ENCODE measurements around the gene PRR5. TPM values are rescaled to one million over a fixed set of nuclear protein-coding genes. Genes with fewer than 3 reads are reported as not detected.
"Not testable (repeated sequence)": the region's sequence is repeated elsewhere in the genome, so short reads cannot be mapped to it uniquely, and the experiment has no call there.

PRR5 gene
- total and polyA plus RNA-seq, 5 donors from 2014 or later: 29.2 to 44.4 (median 33.3) TPM

- H3K36me3 Mint-ChIP-seq; H3K9me3 Mint-ChIP-seq; H3K9me3 ChIP-seq (ENCODE audit: control insufficient read depth in 2 of 2, low read length in 2 of 2); ATAC-seq (ENCODE audit: low read depth in 2 of 2); H3K27me3 Mint-ChIP-seq; H3K36me3 ChIP-seq (ENCODE audit: control insufficient read depth, insufficient read depth, low read length); H3K27ac ChIP-seq (ENCODE audit: insufficient read depth, low read length, poor library complexity, severe bottlenecking); H3K27me3 ChIP-seq (ENCODE audit: control insufficient read depth, insufficient read depth, low read length); H3K4me3 ChIP-seq (ENCODE audit: low read depth, low read length); DNase-seq: not testable (repeated sequence)
- H3K4me1 ChIP-seq (ENCODE audit: control insufficient read depth, insufficient read depth, low read length, poor library complexity, severe bottlenecking): peaks cover 35% of the 10 kb centered on the region
- Mint-ChIP-seq H3K4me3 (peak overlapping the region in 1 of 4 donors; percentile 76), H3K27ac (peak overlapping the region in 2 of 3 donors; percentile 7 to 40), H3K4me1 (peaks cover 0 to 63% (median 20%) of the 10 kb centered on the region in 4 donors)
Observed at GRCh38 chr22:44676066-44676440, 26.0 kb upstream of the PRR5 start.

- Histone ChIP-seq H3K27ac (ENCODE audit: insufficient read depth, low read length, poor library complexity, severe bottlenecking) (peak overlapping the region; percentile 23), H3K4me1 (ENCODE audit: control insufficient read depth, insufficient read depth, low read length, poor library complexity, severe bottlenecking) (peaks cover 33% of the 10 kb centered on the region), H3K27me3 (ENCODE audit: control insufficient read depth, insufficient read depth, low read length) (no peaks in the 10 kb centered on the region), H3K4me3 (ENCODE audit: low read depth, low read length) (peak overlapping the region; percentile 32), H3K9me3 (ENCODE audit: control insufficient read depth in 2 of 2, low read length in 2 of 2) (no peaks in the 10 kb centered on the region), H3K36me3 (ENCODE audit: control insufficient read depth, insufficient read depth, low read length) (no peaks in the 10 kb centered on the region)
- H3K9me3 Mint-ChIP-seq: no peaks in the 10 kb centered on the region
- H3K36me3 Mint-ChIP-seq: peaks cover 3% of the 10 kb centered on the region
- DNase-seq (peak in 1 of 3 donors; percentile 37), ATAC-seq (ENCODE audit: low read depth in 2 of 2) (peak in 1 of 2 donors; percentile 30)
- peak overlapping the region; percentile 38 to 85 (median 49) for H3K27ac Mint-ChIP-seq
- H3K4me1 Mint-ChIP-seq: peaks cover 0 to 63% (median 18%) of the 10 kb centered on the region in 4 donors
- H3K4me3 Mint-ChIP-seq: peak overlapping the region; percentile 70 to 80 (median 75)
- no peaks in the 10 kb centered on the region for H3K27me3 Mint-ChIP-seq
Observed at GRCh38 chr22:44676441-44677352, 25.3 kb upstream of the PRR5 start.

- peak; percentile 27 to 48 for ATAC-seq (ENCODE audit: low read depth in 2 of 2)
- Histone ChIP-seq H3K9me3 (ENCODE audit: control insufficient read depth in 2 of 2, low read length in 2 of 2) (no peaks in the 10 kb centered on the region), H3K27me3 (ENCODE audit: control insufficient read depth, insufficient read depth, low read length) (no peaks in the 10 kb centered on the region), H3K27ac (ENCODE audit: insufficient read depth, low read length, poor library complexity, severe bottlenecking) (peak overlapping the region; percentile 23), H3K4me3 (ENCODE audit: low read depth, low read length) (peak overlapping the region; percentile 32), H3K4me1 (ENCODE audit: control insufficient read depth, insufficient read depth, low read length, poor library complexity, severe bottlenecking) (peaks cover 35% of the 10 kb centered on the region), H3K36me3 (ENCODE audit: control insufficient read depth, insufficient read depth, low read length) (no peaks in the 10 kb centered on the region)
- Mint-ChIP-seq H3K4me3 (peak overlapping the region; percentile 70 to 80 (median 78)), H3K4me1 (peaks cover 0 to 63% (median 17%) of the 10 kb centered on the region in 4 donors), H3K36me3 (peaks cover 3% of the 10 kb centered on the region), H3K9me3 (no peaks in the 10 kb centered on the region), H3K27ac (peak overlapping the region; percentile 38 to 85 (median 49)), H3K27me3 (no peaks in the 10 kb centered on the region)
- peak in 1 of 3 donors; percentile 71 for DNase-seq
Observed at GRCh38 chr22:44677353-44677840, 24.6 kb upstream of the PRR5 start.

- Histone ChIP-seq H3K4me3 (ENCODE audit: low read depth, low read length) (no peak overlapping the region), H3K27ac (ENCODE audit: insufficient read depth, low read length, poor library complexity, severe bottlenecking) (no peak overlapping the region), H3K9me3 (ENCODE audit: control insufficient read depth in 2 of 2, low read length in 2 of 2) (no peaks in the 10 kb centered on the region), H3K36me3 (ENCODE audit: control insufficient read depth, insufficient read depth, low read length) (no peaks in the 10 kb centered on the region), H3K4me1 (ENCODE audit: control insufficient read depth, insufficient read depth, low read length, poor library complexity, severe bottlenecking) (peaks cover 40% of the 10 kb centered on the region), H3K27me3 (ENCODE audit: control insufficient read depth, insufficient read depth, low read length) (no peaks in the 10 kb centered on the region)
- H3K27ac Mint-ChIP-seq: peak overlapping the region in 1 of 3 donors; percentile 49
- H3K9me3 Mint-ChIP-seq: no peaks in the 10 kb centered on the region
- no peaks in the 10 kb centered on the region for H3K27me3 Mint-ChIP-seq
- no peak for DNase-seq
- peaks cover 3% of the 10 kb centered on the region for H3K36me3 Mint-ChIP-seq
- peaks cover 0 to 66% (median 19%) of the 10 kb centered on the region in 4 donors for H3K4me1 Mint-ChIP-seq
- H3K4me3 Mint-ChIP-seq: peak overlapping the region in 2 of 4 donors; percentile 22 to 76
- no peak for ATAC-seq (ENCODE audit: low read depth in 2 of 2)
Observed at GRCh38 chr22:44677871-44678555, 24.0 kb upstream of the PRR5 start.

- no peak for ATAC-seq (ENCODE audit: low read depth in 2 of 2)
- Histone ChIP-seq H3K27me3 (ENCODE audit: control insufficient read depth, insufficient read depth, low read length) (no peaks in the 10 kb centered on the region), H3K4me1 (ENCODE audit: control insufficient read depth, insufficient read depth, low read length, poor library complexity, severe bottlenecking) (peaks cover 48% of the 10 kb centered on the region), H3K36me3 (ENCODE audit: control insufficient read depth, insufficient read depth, low read length) (no peaks in the 10 kb centered on the region), H3K27ac (ENCODE audit: insufficient read depth, low read length, poor library complexity, severe bottlenecking) (no peak overlapping the region), H3K4me3 (ENCODE audit: low read depth, low read length) (no peak overlapping the region), H3K9me3 (ENCODE audit: control insufficient read depth in 2 of 2, low read length in 2 of 2) (no peaks in the 10 kb centered on the region)
- Mint-ChIP-seq H3K4me3 (peak overlapping the region in 1 of 4 donors; percentile 22), H3K27ac (no peak overlapping the region), H3K36me3 (peaks cover 3% of the 10 kb centered on the region), H3K9me3 (no peaks in the 10 kb centered on the region), H3K27me3 (no peaks in the 10 kb centered on the region), H3K4me1 (peaks cover 0 to 67% (median 19%) of the 10 kb centered on the region in 4 donors)
- DNase-seq: no peak
Observed at GRCh38 chr22:44678556-44679305, 23.3 kb upstream of the PRR5 start.

- not testable (repeated sequence) for H3K9me3 Mint-ChIP-seq; H3K27ac Mint-ChIP-seq; H3K36me3 ChIP-seq (ENCODE audit: control insufficient read depth, insufficient read depth, low read length); H3K4me3 ChIP-seq (ENCODE audit: low read depth, low read length); H3K27me3 ChIP-seq (ENCODE audit: control insufficient read depth, insufficient read depth, low read length); H3K36me3 Mint-ChIP-seq; DNase-seq; H3K27ac ChIP-seq (ENCODE audit: insufficient read depth, low read length, poor library complexity, severe bottlenecking); H3K4me3 Mint-ChIP-seq; H3K9me3 ChIP-seq (ENCODE audit: control insufficient read depth in 2 of 2, low read length in 2 of 2); H3K27me3 Mint-ChIP-seq; ATAC-seq (ENCODE audit: low read depth in 2 of 2)
- peaks cover 52% of the 10 kb centered on the region for H3K4me1 ChIP-seq (ENCODE audit: control insufficient read depth, insufficient read depth, low read length, poor library complexity, severe bottlenecking)
- peaks cover 0 to 72% (median 21%) of the 10 kb centered on the region in 4 donors for H3K4me1 Mint-ChIP-seq
Observed at GRCh38 chr22:44679306-44679647, 22.7 kb upstream of the PRR5 start.

- no peaks in the 10 kb centered on the region for H3K27me3 Mint-ChIP-seq
- no peaks in the 10 kb centered on the region for H3K36me3 ChIP-seq (ENCODE audit: control insufficient read depth, insufficient read depth, low read length)
- H3K4me1 Mint-ChIP-seq: peaks cover 5 to 79% (median 27%) of the 10 kb centered on the region in 4 donors
- peak overlapping the region in 2 of 3 donors; percentile 81 to 92 for H3K27ac Mint-ChIP-seq
- ATAC-seq (ENCODE audit: low read depth in 2 of 2): no peak
- no peaks in the 10 kb centered on the region for H3K27me3 ChIP-seq (ENCODE audit: control insufficient read depth, insufficient read depth, low read length)
- H3K4me3 ChIP-seq (ENCODE audit: low read depth, low read length): no peak overlapping the region
- no peaks in the 10 kb centered on the region for H3K9me3 Mint-ChIP-seq
- H3K4me1 ChIP-seq (ENCODE audit: control insufficient read depth, insufficient read depth, low read length, poor library complexity, severe bottlenecking): peaks cover 60% of the 10 kb centered on the region
- H3K9me3 ChIP-seq (ENCODE audit: control insufficient read depth in 2 of 2, low read length in 2 of 2): no peaks in the 10 kb centered on the region
- DNase-seq: no peak
- peak overlapping the region in 2 of 4 donors; percentile 48 to 58 for H3K4me3 Mint-ChIP-seq
- no peak overlapping the region for H3K27ac ChIP-seq (ENCODE audit: insufficient read depth, low read length, poor library complexity, severe bottlenecking)
- H3K36me3 Mint-ChIP-seq: peaks cover 3% of the 10 kb centered on the region
Observed at GRCh38 chr22:44680058-44680457, 21.9 kb upstream of the PRR5 start.

All from CD4-positive, CD25-positive, alpha-beta regulatory T cell (primary cell).